Sigmoid colon (tissue), 7 donors: Measurements from ENCODE around the gene SUMO3. TPM values are rescaled to one million over a fixed set of nuclear protein-coding genes. Genes with fewer than 3 reads are reported as not detected.

Experiments used
- DNase-seq: peaks from one replicate; pipeline ENCODE4 v3.0.0-alpha.2; 2019
- H3K27ac ChIP-seq, 4 donors: fragments of 200-600 bp; sonication (generic); one replicate each; pipeline ENCODE4 v1.5.1; 2016 to 2019; ENCODE audit warnings: mild to moderate bottlenecking in 1 of 4
- H3K27me3 ChIP-seq, 3 donors: fragments of 200-600 bp; sonication (generic); one replicate each; pipeline ENCODE4 v1.5.1; 2019; ENCODE audit warnings: mild to moderate bottlenecking in 1 of 3
- H3K36me3 ChIP-seq, 4 donors: fragments of 200-600 bp; sonication (generic); one replicate each; pipeline ENCODE4 v1.5.1; 2016 to 2019
- H3K4me1 ChIP-seq, 4 donors: fragments of 200-600 bp; sonication (generic); one replicate each; pipeline ENCODE4 v1.5.1; 2017 to 2019
- H3K4me3 ChIP-seq, 4 donors: fragments of 200-600 bp; sonication (generic); one replicate each; pipeline ENCODE4 v1.5.1; 2017 to 2019; ENCODE audit warnings: mild to moderate bottlenecking in 2 of 4, moderate library complexity in 1 of 4
- H3K9me3 ChIP-seq, 4 donors: fragments of 200-600 bp in 3 of 4; sonication (generic) in 3 of 4; one replicate each; pipeline versions ENCODE4 v1.5.1 to v1.6.1; 2013 to 2019
- CTCF ChIP-seq, 4 experiments: fragments of 450-650 bp in 3 of 4; fragments of 200-600 bp in 1 of 4; IDR thresholded peaks; one replicate each; pipeline ENCODE4 v1.5.1; 2016 to 2019; ENCODE audit warnings: antibody characterized with exemption in 4 of 4, mild to moderate bottlenecking in 3 of 4, moderate library complexity in 2 of 4
- EP300 ChIP-seq, 4 donors: sonication (generic); formaldehyde crosslinking; IDR thresholded peaks; one replicate each; pipeline ENCODE4 v1.6.1; 2017; ENCODE audit warnings: antibody characterized with exemption in 4 of 4
- POLR2A ChIP-seq, 2 donors: fragments of 450-650 bp; IDR thresholded peaks; one replicate each; pipeline ENCODE4 v1.6.1; 2016; ENCODE audit warnings: antibody characterized with exemption in 2 of 2, mild to moderate bottlenecking in 2 of 2, moderate library complexity in 2 of 2
- POLR2AphosphoS5 ChIP-seq, 4 donors: sonication (generic); formaldehyde crosslinking; IDR thresholded peaks; one replicate each; pipeline ENCODE4 v1.6.1; 2017; ENCODE audit warnings: antibody characterized with exemption in 4 of 4
- WGBS, 2 donors: extraction: QIAGEN DNeasy Blood & Tissue Kit; methylation state at CpG; one replicate each; pipeline ENCODE4 v1.1.7; 2013; 5-methylcytosine and 5-hydroxymethylcytosine counted together
- intact Hi-C: fragments of 100-400 bp; cut with DNase I; formaldehyde crosslinking; loops from one replicate; pipeline ENCODE4 v1.15.1; 2023
- polyA plus RNA-seq, 3 donors: library from polyadenylated mRNA; stranded (reverse); fragments of 200-250 nt; gene quantifications; one replicate each; pipeline ENCODE4 v1.2.3, GENCODE V29; 2013
- total RNA-seq, 4 donors: library from RNA; depleted of rRNA; stranded (reverse); fragments of >200 nt; gene quantifications; one replicate each; pipeline ENCODE4 v1.1.0, GENCODE V29; 2016
- donor health status: healthy with polysubstance abuse.
- donor health status: Bipolar disorder and iron deficiency.
- donor health status: healthy.

SUMO3 gene
- total and polyA plus RNA-seq, 7 donors = 52.4 to 104 (median 60.1) TPM

DNA sequence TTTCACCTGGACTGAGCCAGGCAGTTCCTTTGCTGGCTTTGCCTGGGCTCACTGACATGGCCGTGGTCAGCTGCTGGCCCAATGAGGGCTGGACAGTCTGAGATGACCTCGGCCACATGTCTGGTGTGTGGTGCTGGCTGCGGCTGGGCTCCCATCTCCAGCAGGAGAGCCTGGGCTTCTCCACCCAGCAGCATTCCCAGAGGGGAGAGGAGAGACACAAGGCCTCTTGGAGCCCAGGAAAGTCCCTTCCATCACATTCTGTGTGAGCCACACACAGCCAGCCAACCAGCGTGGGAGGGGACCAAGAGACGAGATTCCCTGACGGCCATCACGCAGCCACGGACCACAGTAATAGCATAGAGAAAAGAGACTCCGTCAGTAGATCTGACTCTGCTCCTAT is 21.1 kb upstream of the SUMO3 start:
- peaks cover 0 to 7% (median 6%) of the 10 kb centered on the region in 4 donors for H3K4me1 ChIP-seq
- peaks cover 0 to 16% (median 0%) of the 10 kb centered on the region in 3 donors for H3K27me3 ChIP-seq
- no peaks in the 10 kb centered on the region for H3K9me3 ChIP-seq
- intact Hi-C loops = no loop called here
- DNase-seq = no peak
- no peak for TF ChIP-seq POLR2A (IDR thresholded peaks at IDR 0.05)
- no peak for TF ChIP-seq CTCF (IDR thresholded peaks at IDR 0.05)
- no peak for TF ChIP-seq POLR2AphosphoS5 (IDR thresholded peaks at IDR 0.05)
- H3K36me3 ChIP-seq = no peaks in the 10 kb centered on the region
- 91 to 92% methylated on average over 9 of the region's 9 CpGs for WGBS, 2 donors
- H3K4me3 ChIP-seq = no peak overlapping the region
- no peak overlapping the region for H3K27ac ChIP-seq

- Histone ChIP-seq H3K4me3 (no peak overlapping the region), H3K27me3 (peaks cover 0 to 10% (median 0%) of the 10 kb centered on the region in 3 donors), H3K9me3 (no peaks in the 10 kb centered on the region), H3K4me1 (peaks cover 0 to 7% (median 6%) of the 10 kb centered on the region in 4 donors), H3K36me3 (no peaks in the 10 kb centered on the region), H3K27ac (no peak overlapping the region)
- 54 to 87% methylated on average over 30 of the region's 30 CpGs for WGBS, 2 donors
- no peak for DNase-seq
- TF ChIP-seq EP300 (IDR thresholded peaks at IDR 0.05) (no peak), CTCF (IDR thresholded peaks at IDR 0.05) (no peak), POLR2A (IDR thresholded peaks at IDR 0.05) (no peak), POLR2AphosphoS5 (IDR thresholded peaks at IDR 0.05) (no peak)
- intact Hi-C loops = no loop called here
These were observed 20.4 kb upstream of the SUMO3 start for GRCh38 chr21:44838039-44838895.

GRCh38 chr21:44837537-44837936 is 19.7 kb upstream of the SUMO3 start:
- H3K36me3 ChIP-seq = no peaks in the 10 kb centered on the region
- no peaks in the 10 kb centered on the region for H3K9me3 ChIP-seq
- no peak for TF ChIP-seq POLR2A (IDR thresholded peaks at IDR 0.05)
- no peak for TF ChIP-seq CTCF (IDR thresholded peaks at IDR 0.05)
- no peak for TF ChIP-seq EP300 (IDR thresholded peaks at IDR 0.05)
- TF ChIP-seq POLR2AphosphoS5 (IDR thresholded peaks at IDR 0.05) = no peak
- intact Hi-C loops = no loop called here
- peaks cover 0 to 7% (median 6%) of the 10 kb centered on the region in 4 donors for H3K4me1 ChIP-seq
- no peak for DNase-seq
- H3K27ac ChIP-seq = no peak overlapping the region
- H3K27me3 ChIP-seq = peaks cover 0 to 3% (median 0%) of the 10 kb centered on the region in 3 donors
- no peak overlapping the region for H3K4me3 ChIP-seq
- 85 to 91% methylated on average over 13 of the region's 13 CpGs for WGBS, 2 donors

DNA sequence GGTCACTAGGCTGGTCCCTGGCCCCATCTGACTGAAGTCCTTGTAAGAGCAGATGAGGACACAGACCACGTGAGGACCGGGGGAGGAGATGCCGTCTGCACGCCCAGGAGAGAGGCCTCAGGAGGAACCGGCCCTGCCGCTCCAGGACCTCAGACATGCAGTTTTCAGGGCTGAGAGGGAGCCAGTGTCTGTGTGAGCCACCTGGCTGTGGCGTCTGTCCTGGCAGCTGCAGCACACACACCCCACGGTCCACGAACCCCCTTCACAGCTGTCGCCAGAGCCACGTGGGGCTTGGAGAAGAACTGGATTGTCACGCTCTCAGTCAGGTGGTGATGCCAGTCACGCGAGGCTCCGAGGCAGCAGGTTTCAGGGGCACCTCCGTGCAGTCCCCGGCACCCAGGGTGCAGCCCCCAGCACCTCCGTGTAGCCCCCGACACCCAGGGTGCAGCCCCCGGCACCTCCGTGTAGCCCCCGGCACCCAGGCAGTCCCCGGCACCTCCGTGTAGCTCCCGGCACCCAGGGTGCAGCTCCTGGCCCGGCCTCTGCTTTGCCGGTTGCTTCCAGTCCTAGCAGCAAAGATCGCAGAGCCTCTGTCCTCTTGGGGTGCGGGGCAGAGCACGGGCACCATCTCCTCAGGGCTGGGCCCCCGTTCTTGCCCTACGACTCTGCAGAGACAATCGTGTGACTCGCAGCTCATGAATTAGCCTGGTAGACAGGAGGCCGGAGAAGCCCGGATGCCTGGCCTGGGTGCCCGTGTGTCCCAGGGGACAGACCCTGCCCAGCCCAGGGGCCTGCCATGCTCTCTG is 19.0 kb upstream of the SUMO3 start:
- peaks cover 0 to 7% (median 6%) of the 10 kb centered on the region in 4 donors for H3K4me1 ChIP-seq
- 54 to 72% methylated on average over 37 of the region's 37 CpGs for WGBS, 2 donors
- DNase-seq = no peak
- TF ChIP-seq EP300 (IDR thresholded peaks at IDR 0.05) (no peak), POLR2A (IDR thresholded peaks at IDR 0.05) (no peak), CTCF (IDR thresholded peaks at IDR 0.05) (no peak), POLR2AphosphoS5 (IDR thresholded peaks at IDR 0.05) (no peak)
- H3K36me3 ChIP-seq = no peaks in the 10 kb centered on the region
- H3K27me3 ChIP-seq = no peaks in the 10 kb centered on the region
- intact Hi-C loops = no loop called here
- H3K4me3 ChIP-seq = no peak overlapping the region
- H3K9me3 ChIP-seq = no peaks in the 10 kb centered on the region
- H3K27ac ChIP-seq = no peak overlapping the region
